SU-DHL-6 (cell line): ENCODE results near the gene ADK.

ENCODE experiments used
- H2AFZ ChIP-seq: fragments of 200-600 bp; sonication (generic); 2 replicates; pipeline ENCODE4 v1.6.1; 2014; ENCODE audit warnings: low read depth, mild to moderate bottlenecking, moderate library complexity, mixed read lengths, antibody characterized with exemption, low read length; ENCODE audit not compliant: severe bottlenecking
- H3F3A ChIP-seq: fragments of 200-600 bp; shearing (Covaris generic); 2 replicates; pipeline ENCODE4 v1.6.0; 2016; ENCODE audit warnings: antibody characterized with exemption, mild to moderate bottlenecking; ENCODE audit not compliant: insufficient read depth
- H3K27ac ChIP-seq: fragments of 200-600 bp; sonication (generic); 2 replicates; pipeline ENCODE4 v1.5.1; 2016; ENCODE audit warnings: low read depth, mild to moderate bottlenecking, low read length, moderate library complexity, mixed read lengths
- H3K27me3 ChIP-seq: fragments of 200-600 bp; sonication (generic), shearing (Covaris generic); 2 replicates; pipeline ENCODE4 v1.6.0; 2014; ENCODE audit warnings: mild to moderate bottlenecking, low read length
- H3K36me3 ChIP-seq: fragments of 200-600 bp; sonication (generic); 2 replicates; pipeline ENCODE4 v1.6.1; 2014; ENCODE audit warnings: mild to moderate bottlenecking, low read length, mixed read lengths
- H3K4me2 ChIP-seq: fragments of 300-600, 200-600 bp; shearing (Covaris generic), sonication (generic); 2 replicates; pipeline ENCODE4 v1.6.0; 2014; ENCODE audit warnings: low read length, low read depth, mild to moderate bottlenecking; ENCODE audit not compliant: poor library complexity, severe bottlenecking
- H3K4me3 ChIP-seq: fragments of 200-600 bp; sonication (generic); 2 replicates; pipeline ENCODE4 v1.5.1; 2014; ENCODE audit warnings: antibody characterized with exemption, low read length, mild to moderate bottlenecking, mixed read lengths; ENCODE audit not compliant: insufficient read depth, poor library complexity, severe bottlenecking
- H3K79me2 ChIP-seq: fragments of 200-600 bp; sonication (generic); 2 replicates; pipeline ENCODE4 v1.6.1; 2014; ENCODE audit warnings: mild to moderate bottlenecking, low read length, moderate library complexity; ENCODE audit not compliant: insufficient read depth
- H3K9ac ChIP-seq: fragments of 200-600 bp; sonication (generic); 2 replicates; pipeline ENCODE4 v1.7.0; 2014; ENCODE audit warnings: mild to moderate bottlenecking, low read length
- H3K9me2 ChIP-seq: fragments of 200-600 bp; sonication (generic); replicated peaks from 2 replicates; pipeline ENCODE4 v1.6.1; 2014; ENCODE audit warnings: low read length; ENCODE audit not compliant: insufficient read depth
- H3K9me3 ChIP-seq: fragments of 200-600 bp; sonication (generic); 2 replicates; pipeline ENCODE4 v1.6.1; 2014; ENCODE audit warnings: low read length, mixed read lengths; ENCODE audit not compliant: insufficient read depth
- H4K20me1 ChIP-seq: fragments of 200-600 bp; sonication (generic); 2 replicates; pipeline ENCODE4 v1.6.1; 2014; ENCODE audit warnings: low read depth, mild to moderate bottlenecking, antibody characterized with exemption, low read length, moderate library complexity, mixed read lengths
- EZH2phosphoT487 ChIP-seq: fragments of 200-600 bp; sonication (generic), shearing (Covaris generic); conservative IDR thresholded peaks from 2 replicates; pipeline ENCODE4 v1.6.1; 2018; ENCODE audit warnings: mild to moderate bottlenecking, antibody characterized with exemption, low read length, moderate library complexity, mixed read lengths
- TF ChIP-seq, protein P1 (sequence below): fragments of 200-600 bp; sonication (generic); IDR thresholded peaks from one replicate; pipeline ENCODE4 v1.5.1; 2017; ENCODE audit warnings: antibody characterized with exemption, mild to moderate bottlenecking, low read length, moderate library complexity; ENCODE audit not compliant: insufficient read depth, poor library complexity, severe bottlenecking

The ADK gene

DNA sequence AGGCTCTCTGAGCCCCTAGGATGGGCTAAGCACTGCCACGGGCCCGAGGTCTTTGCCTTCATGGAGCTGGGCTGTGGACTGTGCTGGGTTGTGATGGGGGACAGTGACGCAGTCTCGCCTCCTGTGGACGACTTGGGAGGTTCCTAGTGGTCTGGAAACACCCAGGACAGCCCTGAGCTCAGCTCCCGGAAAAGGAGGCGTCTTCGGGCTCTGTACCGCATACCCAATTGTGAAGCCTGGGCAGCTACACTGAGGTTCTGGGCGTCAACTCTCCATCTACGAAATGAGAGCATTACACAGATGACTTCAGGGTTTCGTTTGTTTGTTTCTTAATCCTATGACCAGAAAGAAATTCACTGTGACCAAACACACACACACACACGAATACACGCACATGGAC lies 595.8 kb downstream of the ADK start:
- Histone ChIP-seq H3F3A (no peaks in the 10 kb centered on the region), H3K9me2 (no peaks in the 10 kb centered on the region), H3K36me3 (no peaks in the 10 kb centered on the region), H3K9ac (no peak overlapping the region), H2AFZ (no peak overlapping the region), H3K27me3 (no peaks in the 10 kb centered on the region), H3K9me3 (no peaks in the 10 kb centered on the region), H3K4me2 (no peak overlapping the region), H3K4me3 (no peak overlapping the region), H3K27ac (no peak overlapping the region), H3K79me2 (no peaks in the 10 kb centered on the region), H4K20me1 (no peaks in the 10 kb centered on the region)
- TF ChIP-seq, protein P1, sequence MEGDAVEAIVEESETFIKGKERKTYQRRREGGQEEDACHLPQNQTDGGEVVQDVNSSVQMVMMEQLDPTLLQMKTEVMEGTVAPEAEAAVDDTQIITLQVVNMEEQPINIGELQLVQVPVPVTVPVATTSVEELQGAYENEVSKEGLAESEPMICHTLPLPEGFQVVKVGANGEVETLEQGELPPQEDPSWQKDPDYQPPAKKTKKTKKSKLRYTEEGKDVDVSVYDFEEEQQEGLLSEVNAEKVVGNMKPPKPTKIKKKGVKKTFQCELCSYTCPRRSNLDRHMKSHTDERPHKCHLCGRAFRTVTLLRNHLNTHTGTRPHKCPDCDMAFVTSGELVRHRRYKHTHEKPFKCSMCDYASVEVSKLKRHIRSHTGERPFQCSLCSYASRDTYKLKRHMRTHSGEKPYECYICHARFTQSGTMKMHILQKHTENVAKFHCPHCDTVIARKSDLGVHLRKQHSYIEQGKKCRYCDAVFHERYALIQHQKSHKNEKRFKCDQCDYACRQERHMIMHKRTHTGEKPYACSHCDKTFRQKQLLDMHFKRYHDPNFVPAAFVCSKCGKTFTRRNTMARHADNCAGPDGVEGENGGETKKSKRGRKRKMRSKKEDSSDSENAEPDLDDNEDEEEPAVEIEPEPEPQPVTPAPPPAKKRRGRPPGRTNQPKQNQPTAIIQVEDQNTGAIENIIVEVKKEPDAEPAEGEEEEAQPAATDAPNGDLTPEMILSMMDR = no peak
- TF ChIP-seq EZH2phosphoT487 = no peak

DNA sequence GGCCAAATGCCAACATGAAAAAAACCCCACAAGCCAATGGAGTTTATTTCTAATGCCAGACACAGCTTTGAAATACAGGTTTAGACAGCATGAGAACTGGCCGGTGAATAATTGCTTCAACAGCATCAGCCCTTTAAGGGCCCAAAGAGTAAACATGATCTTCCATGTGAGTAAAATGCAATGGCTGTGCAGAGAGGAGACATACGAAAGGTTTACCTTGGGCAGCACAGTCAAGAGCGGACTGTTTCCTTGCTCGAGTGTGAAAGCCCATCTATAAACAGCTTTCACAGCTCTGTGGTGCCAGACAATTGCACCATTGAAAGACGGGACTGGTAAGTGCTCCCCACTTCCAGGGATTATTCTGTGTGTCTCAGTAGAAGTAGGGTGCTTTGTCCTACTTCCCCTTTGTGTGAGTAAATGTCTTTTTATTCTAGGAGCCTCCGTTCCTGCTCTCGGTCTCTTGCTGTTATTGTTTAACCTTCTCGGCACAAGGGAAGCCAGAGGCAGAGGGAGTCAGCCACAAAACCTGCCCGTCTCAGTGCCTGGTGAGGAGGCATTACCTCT lies 597.5 kb downstream of the ADK start:
- H2AFZ ChIP-seq = no peak overlapping the region
- H3K9ac ChIP-seq = no peak overlapping the region
- no peak overlapping the region for H3K27ac ChIP-seq
- no peak overlapping the region for H3K4me3 ChIP-seq
- no peaks in the 10 kb centered on the region for H3K27me3 ChIP-seq
- H3K9me3 ChIP-seq = no peaks in the 10 kb centered on the region
- no peak overlapping the region for H3K4me2 ChIP-seq
- H3K36me3 ChIP-seq = no peaks in the 10 kb centered on the region
- TF ChIP-seq, protein P1 = no peak
- no peak for TF ChIP-seq EZH2phosphoT487
- no peaks in the 10 kb centered on the region for H3F3A ChIP-seq
- no peaks in the 10 kb centered on the region for H3K79me2 ChIP-seq
- H3K9me2 ChIP-seq = no peaks in the 10 kb centered on the region
- no peaks in the 10 kb centered on the region for H4K20me1 ChIP-seq

DNA sequence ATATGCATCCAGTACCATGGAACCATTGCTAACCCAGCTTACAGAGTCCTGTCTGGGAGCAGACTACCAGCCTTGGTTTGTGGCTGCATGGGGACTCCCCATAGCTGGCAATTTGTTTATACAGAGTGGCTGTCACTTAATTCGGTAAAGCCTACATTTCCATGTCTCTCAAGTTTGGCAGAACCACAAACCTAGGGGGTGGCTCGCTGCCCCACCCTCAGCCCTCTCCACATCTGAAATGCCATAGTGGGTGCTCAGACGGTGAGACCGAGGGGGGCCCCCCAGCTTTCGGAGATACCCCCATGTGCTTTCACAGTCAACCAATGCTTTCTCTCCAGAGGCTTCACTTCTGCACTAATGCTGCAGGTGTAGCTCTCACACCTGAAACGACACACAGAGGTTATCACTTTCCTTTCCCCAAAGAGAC lies 599.8 kb downstream of the ADK start:
- H3K9me3 ChIP-seq = no peaks in the 10 kb centered on the region
- no peaks in the 10 kb centered on the region for H3K27me3 ChIP-seq
- H3K36me3 ChIP-seq = no peaks in the 10 kb centered on the region
- H3K4me3 ChIP-seq = no peak overlapping the region
- H3K27ac ChIP-seq = no peak overlapping the region
- H3K4me2 ChIP-seq = no peak overlapping the region
- H4K20me1 ChIP-seq = no peaks in the 10 kb centered on the region
- no peak for TF ChIP-seq EZH2phosphoT487
- TF ChIP-seq, protein P1 = no peak
- H3K79me2 ChIP-seq = no peaks in the 10 kb centered on the region
- no peak overlapping the region for H2AFZ ChIP-seq
- no peaks in the 10 kb centered on the region for H3K9me2 ChIP-seq
- H3F3A ChIP-seq = no peaks in the 10 kb centered on the region
- H3K9ac ChIP-seq = no peak overlapping the region
